Fibroblast of lung (primary cell): ENCODE measurements around the gene NLGN4X. TPM values are rescaled to one million over a fixed set of nuclear protein-coding genes. Genes with fewer than 3 reads are reported as not detected.

Experiments
- DNase-seq, 2 donors: peaks; one replicate each; pipeline versions ENCODE4 v3.0.0 to v3.0.0-alpha.2; 2010; ENCODE audit warnings: low read depth in 2 of 2
- H2AFZ ChIP-seq: 2 replicates; pipeline ENCODE4 v1.5.1; 2012; ENCODE audit warnings: low read length, control low read depth, inconsistent platforms
- H3K27ac ChIP-seq: 2 replicates; pipeline ENCODE4 v1.5.1; 2011; ENCODE audit warnings: low read length, control low read depth; ENCODE audit not compliant: insufficient read depth
- H3K27me3 ChIP-seq: 2 replicates; pipeline ENCODE4 v1.5.1; 2011; ENCODE audit warnings: mild to moderate bottlenecking, low read length; ENCODE audit not compliant: control insufficient read depth, insufficient read depth
- H3K36me3 ChIP-seq: 2 replicates; pipeline ENCODE4 v1.5.1; 2011; ENCODE audit warnings: low read length; ENCODE audit not compliant: control insufficient read depth, insufficient read depth
- H3K4me1 ChIP-seq: 2 replicates; pipeline ENCODE4 v1.5.1; 2011; ENCODE audit warnings: low read length; ENCODE audit not compliant: control insufficient read depth, insufficient read depth; ENCODE audit errors: extremely low read depth
- H3K4me2 ChIP-seq: 2 replicates; pipeline ENCODE4 v1.5.1; 2011; ENCODE audit warnings: low read length, control low read depth; ENCODE audit not compliant: insufficient read depth; ENCODE audit errors: extremely low read depth
- H3K4me3 ChIP-seq, 4 experiments: fragments of 200-600 bp in 1 of 4; sonication (generic) in 1 of 4; replicated peaks in 1 of 4; 2 replicates each; pipeline ENCODE4 v1.5.1; 2011 to 2016; ENCODE audit warnings: low read length in 4 of 4, low read depth in 3 of 4, mild to moderate bottlenecking in 3 of 4, control low read depth in 2 of 4, inconsistent platforms in 1 of 4, mixed read lengths in 1 of 4; ENCODE audit not compliant: insufficient read depth in 1 of 4; ENCODE audit errors: control extremely low read depth in 1 of 4
- H3K79me2 ChIP-seq: 2 replicates; pipeline ENCODE4 v1.5.1; 2012; ENCODE audit warnings: mild to moderate bottlenecking, low read length, inconsistent platforms; ENCODE audit not compliant: control insufficient read depth, insufficient read depth
- H3K9ac ChIP-seq: 2 replicates; pipeline ENCODE4 v1.5.1; 2011; ENCODE audit warnings: mild to moderate bottlenecking, low read length, control low read depth; ENCODE audit not compliant: insufficient read depth
- H3K9me3 ChIP-seq: 2 replicates; pipeline ENCODE4 v1.5.1; 2012; ENCODE audit warnings: low read depth, low read length; ENCODE audit not compliant: control insufficient read depth, insufficient read depth
- H4K20me1 ChIP-seq: 2 replicates; pipeline ENCODE4 v1.5.1; 2011; ENCODE audit warnings: low read length; ENCODE audit not compliant: control insufficient read depth, insufficient read depth; ENCODE audit errors: extremely low read depth
- EZH2 ChIP-seq: IDR thresholded peaks from 2 replicates; pipeline ENCODE4 v1.5.1; 2012; ENCODE audit warnings: low read length, control low read depth, mild to moderate bottlenecking; ENCODE audit errors: missing control alignments
- polyA plus RNA-seq, 2 donors: library from polyadenylated mRNA; depleted of rRNA in 1 of 2; stranded (reverse) in 1 of 2; unstranded in 1 of 2; fragments of >200 nt; gene quantifications; 2 replicates each; pipeline ENCODE4 v1.2.1, GENCODE V29; 2011 to 2012; ENCODE audit warnings: missing spikeins in 1 of 2
- total RNA-seq: library from RNA; depleted of rRNA; stranded (reverse); fragments of >200 nt; gene quantifications from 2 replicates; pipeline ENCODE4 v1.2.1, GENCODE V29; 2014
- TF ChIP-seq, protein P1 (sequence below), 2 donors: IDR thresholded peaks in 1 of 2; conservative IDR thresholded peaks in 1 of 2; 1 replicate in 1 of 2; 2 replicates in 1 of 2; pipeline ENCODE4 v1.5.1; 2011 to 2012; ENCODE audit warnings: low read length in 2 of 2, control low read depth in 1 of 2, inconsistent platforms in 1 of 2, low read depth in 1 of 2, mild to moderate bottlenecking in 1 of 2

The NLGN4X gene
- total and polyA plus RNA-seq, 2 donors (not counting 1 experiment from before 2014, with no cell fraction given) = 0.16 TPM; not detected in 1

DNA sequence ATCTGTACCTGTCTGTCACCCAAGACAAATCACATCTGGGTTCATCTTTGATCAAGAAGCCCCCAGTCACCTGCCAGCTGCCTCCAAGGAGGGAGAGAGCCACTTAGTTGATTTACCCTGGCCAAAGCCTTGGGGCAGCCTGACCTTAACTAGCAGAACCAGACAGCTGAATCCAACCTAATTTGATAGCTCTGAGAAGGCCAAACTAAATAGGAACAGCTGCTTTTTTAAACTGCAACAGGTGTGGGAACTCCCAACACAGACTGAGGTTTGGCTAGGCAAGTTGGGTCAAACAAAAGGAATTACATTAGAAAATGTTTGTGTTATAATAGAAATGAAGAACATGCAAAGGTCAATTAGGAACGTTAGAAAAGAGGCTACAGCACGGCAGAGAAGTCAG is 375.7 kb downstream of the NLGN4X start:
- H3K9ac ChIP-seq = no peak overlapping the region
- no peak overlapping the region for H3K4me2 ChIP-seq
- no peaks in the 10 kb centered on the region for H3K9me3 ChIP-seq
- no peaks in the 10 kb centered on the region for H3K27me3 ChIP-seq
- no peak overlapping the region for H3K4me3 ChIP-seq
- H3K4me1 ChIP-seq = no peaks in the 10 kb centered on the region
- no peaks in the 10 kb centered on the region for H3K36me3 ChIP-seq
- no peak overlapping the region for H2AFZ ChIP-seq
- DNase-seq = no peak
- no peaks in the 10 kb centered on the region for H3K79me2 ChIP-seq
- no peak overlapping the region for H3K27ac ChIP-seq
- TF ChIP-seq EZH2 = no peak
- TF ChIP-seq, protein P1, sequence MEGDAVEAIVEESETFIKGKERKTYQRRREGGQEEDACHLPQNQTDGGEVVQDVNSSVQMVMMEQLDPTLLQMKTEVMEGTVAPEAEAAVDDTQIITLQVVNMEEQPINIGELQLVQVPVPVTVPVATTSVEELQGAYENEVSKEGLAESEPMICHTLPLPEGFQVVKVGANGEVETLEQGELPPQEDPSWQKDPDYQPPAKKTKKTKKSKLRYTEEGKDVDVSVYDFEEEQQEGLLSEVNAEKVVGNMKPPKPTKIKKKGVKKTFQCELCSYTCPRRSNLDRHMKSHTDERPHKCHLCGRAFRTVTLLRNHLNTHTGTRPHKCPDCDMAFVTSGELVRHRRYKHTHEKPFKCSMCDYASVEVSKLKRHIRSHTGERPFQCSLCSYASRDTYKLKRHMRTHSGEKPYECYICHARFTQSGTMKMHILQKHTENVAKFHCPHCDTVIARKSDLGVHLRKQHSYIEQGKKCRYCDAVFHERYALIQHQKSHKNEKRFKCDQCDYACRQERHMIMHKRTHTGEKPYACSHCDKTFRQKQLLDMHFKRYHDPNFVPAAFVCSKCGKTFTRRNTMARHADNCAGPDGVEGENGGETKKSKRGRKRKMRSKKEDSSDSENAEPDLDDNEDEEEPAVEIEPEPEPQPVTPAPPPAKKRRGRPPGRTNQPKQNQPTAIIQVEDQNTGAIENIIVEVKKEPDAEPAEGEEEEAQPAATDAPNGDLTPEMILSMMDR (conservative IDR thresholded peaks at IDR 0.05 in 1 of 2, IDR thresholded peaks at IDR 0.05 in 1 of 2; ENCODE audit: low read depth in 1 of 2, low read length in 2 of 2) = no peak
- H4K20me1 ChIP-seq = no peaks in the 10 kb centered on the region

DNA sequence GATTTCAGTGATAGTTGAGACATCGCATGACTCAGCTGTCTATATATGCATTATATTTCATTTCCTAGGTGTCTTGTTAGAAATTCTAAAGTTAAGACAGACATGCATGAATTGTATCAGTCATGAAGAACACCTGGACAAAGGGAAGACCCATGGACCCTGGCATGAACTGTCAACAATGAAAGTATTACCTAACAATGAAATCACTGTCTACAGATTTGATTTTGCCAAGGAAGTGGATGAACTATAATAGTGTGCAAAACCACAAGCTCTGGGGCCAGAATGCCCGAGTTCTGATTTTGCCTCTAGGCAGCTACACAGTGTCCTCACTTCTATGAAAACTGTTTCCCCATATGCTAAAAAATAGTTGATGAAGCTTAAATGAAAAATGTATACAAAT is 386.1 kb downstream of the NLGN4X start:
- H3K9ac ChIP-seq = no peak overlapping the region
- H4K20me1 ChIP-seq = no peaks in the 10 kb centered on the region
- no peak overlapping the region for H3K4me3 ChIP-seq
- no peaks in the 10 kb centered on the region for H3K4me1 ChIP-seq
- no peaks in the 10 kb centered on the region for H3K9me3 ChIP-seq
- DNase-seq = no peak
- no peak overlapping the region for H3K27ac ChIP-seq
- no peaks in the 10 kb centered on the region for H3K79me2 ChIP-seq
- H3K4me2 ChIP-seq = no peak overlapping the region
- TF ChIP-seq, protein P1 (conservative IDR thresholded peaks at IDR 0.05 in 1 of 2, IDR thresholded peaks at IDR 0.05 in 1 of 2; ENCODE audit: low read depth in 1 of 2, low read length in 2 of 2) = no peak
- TF ChIP-seq EZH2 = no peak
- H3K27me3 ChIP-seq = no peaks in the 10 kb centered on the region
- H2AFZ ChIP-seq = no peak overlapping the region
- H3K36me3 ChIP-seq = no peaks in the 10 kb centered on the region
